Tibial artery (tissue), 4 donors: ENCODE results near the gene CUX1.

ENCODE experiments used
- DNase-seq, 2 donors: peaks; one replicate each; pipeline ENCODE4 v3.0.0-alpha.2; 2019
- H3K27ac ChIP-seq, 2 donors: fragments of 200-600 bp; sonication (generic) in 1 of 2; 1 replicate in 1 of 2; 2 replicates in 1 of 2; pipeline ENCODE4 v1.5.1; 2018 to 2019; ENCODE audit warnings: mild to moderate bottlenecking in 1 of 2
- H3K27me3 ChIP-seq, 2 donors: fragments of 200-600 bp; sonication (generic) in 1 of 2; one replicate each; pipeline versions ENCODE4 v1.5.1 to v1.6.0; 2016 to 2019
- H3K36me3 ChIP-seq, 3 donors: fragments of 200-600 bp; sonication (generic) in 2 of 3; one replicate each; pipeline ENCODE4 v1.5.1; 2016 to 2019; ENCODE audit warnings: mild to moderate bottlenecking in 2 of 3
- H3K4me1 ChIP-seq, 4 donors: fragments of 200-600 bp; sonication (generic) in 2 of 4; 1 replicate in 3 of 4; 2 replicates in 1 of 4; pipeline ENCODE4 v1.5.1; 2016 to 2019
- H3K4me3 ChIP-seq, 2 donors: fragments of 200-600 bp; sonication (generic) in 1 of 2; 1 replicate in 1 of 2; 2 replicates in 1 of 2; pipeline ENCODE4 v1.5.1; 2018 to 2019; ENCODE audit warnings: mild to moderate bottlenecking in 2 of 2
- H3K9me3 ChIP-seq, 3 donors: fragments of 200-600 bp; sonication (generic) in 1 of 3; one replicate each; pipeline ENCODE4 v1.5.1; 2016 to 2019
- intact Hi-C: fragments of 100-400 bp; cut with DNase I; formaldehyde crosslinking; loops from one replicate; pipeline ENCODE4 v1.15.0; 2023; ENCODE audit warnings: low total_unique reads
- TF ChIP-seq, protein P1 (sequence below), 2 experiments: fragments of 200-600 bp in 1 of 2; fragments of 450-650 bp in 1 of 2; IDR thresholded peaks; one replicate each; pipeline ENCODE4 v1.5.1; 2017 to 2019; ENCODE audit warnings: antibody characterized with exemption in 2 of 2, mild to moderate bottlenecking in 1 of 2, moderate library complexity in 1 of 2

Gene CUX1

DNA sequence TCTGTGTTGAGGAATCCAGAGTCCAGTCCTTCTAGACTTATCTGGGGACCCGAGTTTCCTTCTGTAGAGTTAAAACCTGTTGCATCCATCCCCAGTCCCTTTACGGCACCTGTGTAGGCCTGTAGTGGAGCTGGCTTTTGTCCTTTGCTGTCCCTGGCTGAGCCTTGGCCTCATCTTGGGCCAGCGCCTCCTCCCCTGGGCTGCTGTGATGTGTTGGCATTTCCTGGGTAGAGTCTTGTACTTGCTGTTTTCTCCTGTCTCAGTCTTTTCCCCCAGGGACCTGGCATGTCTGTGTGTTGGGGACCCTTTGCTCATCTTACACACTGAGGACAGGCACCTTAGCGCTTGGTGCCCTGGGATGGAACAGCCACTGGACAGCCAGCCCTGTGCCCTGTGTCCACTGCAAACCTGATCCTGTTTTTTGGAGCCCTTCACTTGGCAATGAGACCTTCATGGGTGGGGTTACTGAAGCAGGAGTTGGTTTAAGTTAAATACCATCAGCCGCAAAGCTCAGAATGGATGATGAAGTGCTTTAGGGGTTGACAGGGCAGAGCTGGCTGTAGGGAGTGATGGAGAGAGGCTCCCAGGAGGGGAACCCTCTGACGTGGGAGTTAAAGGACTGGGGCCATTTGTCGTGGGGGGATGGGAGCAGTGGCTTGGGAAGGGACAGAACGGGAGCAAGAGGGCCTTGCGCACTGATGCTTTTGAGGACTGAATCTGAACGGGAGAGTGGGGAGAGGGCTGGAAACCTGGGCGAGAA lies 50.9 kb downstream of the CUX1 start:
- H3K4me3 ChIP-seq, result no peak overlapping the region
- H3K36me3 ChIP-seq, result no peaks in the 10 kb centered on the region
- H3K9me3 ChIP-seq, result no peaks in the 10 kb centered on the region
- peaks cover 0 to 18% (median 8%) of the 10 kb centered on the region in 4 donors for H3K4me1 ChIP-seq
- H3K27ac ChIP-seq, result no peak overlapping the region
- no peaks in the 10 kb centered on the region for H3K27me3 ChIP-seq
- TF ChIP-seq, protein P1, sequence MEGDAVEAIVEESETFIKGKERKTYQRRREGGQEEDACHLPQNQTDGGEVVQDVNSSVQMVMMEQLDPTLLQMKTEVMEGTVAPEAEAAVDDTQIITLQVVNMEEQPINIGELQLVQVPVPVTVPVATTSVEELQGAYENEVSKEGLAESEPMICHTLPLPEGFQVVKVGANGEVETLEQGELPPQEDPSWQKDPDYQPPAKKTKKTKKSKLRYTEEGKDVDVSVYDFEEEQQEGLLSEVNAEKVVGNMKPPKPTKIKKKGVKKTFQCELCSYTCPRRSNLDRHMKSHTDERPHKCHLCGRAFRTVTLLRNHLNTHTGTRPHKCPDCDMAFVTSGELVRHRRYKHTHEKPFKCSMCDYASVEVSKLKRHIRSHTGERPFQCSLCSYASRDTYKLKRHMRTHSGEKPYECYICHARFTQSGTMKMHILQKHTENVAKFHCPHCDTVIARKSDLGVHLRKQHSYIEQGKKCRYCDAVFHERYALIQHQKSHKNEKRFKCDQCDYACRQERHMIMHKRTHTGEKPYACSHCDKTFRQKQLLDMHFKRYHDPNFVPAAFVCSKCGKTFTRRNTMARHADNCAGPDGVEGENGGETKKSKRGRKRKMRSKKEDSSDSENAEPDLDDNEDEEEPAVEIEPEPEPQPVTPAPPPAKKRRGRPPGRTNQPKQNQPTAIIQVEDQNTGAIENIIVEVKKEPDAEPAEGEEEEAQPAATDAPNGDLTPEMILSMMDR (IDR thresholded peaks at IDR 0.05), result no peak
- DNase-seq, result no peak
- intact Hi-C loops, result no loop called here

DNA sequence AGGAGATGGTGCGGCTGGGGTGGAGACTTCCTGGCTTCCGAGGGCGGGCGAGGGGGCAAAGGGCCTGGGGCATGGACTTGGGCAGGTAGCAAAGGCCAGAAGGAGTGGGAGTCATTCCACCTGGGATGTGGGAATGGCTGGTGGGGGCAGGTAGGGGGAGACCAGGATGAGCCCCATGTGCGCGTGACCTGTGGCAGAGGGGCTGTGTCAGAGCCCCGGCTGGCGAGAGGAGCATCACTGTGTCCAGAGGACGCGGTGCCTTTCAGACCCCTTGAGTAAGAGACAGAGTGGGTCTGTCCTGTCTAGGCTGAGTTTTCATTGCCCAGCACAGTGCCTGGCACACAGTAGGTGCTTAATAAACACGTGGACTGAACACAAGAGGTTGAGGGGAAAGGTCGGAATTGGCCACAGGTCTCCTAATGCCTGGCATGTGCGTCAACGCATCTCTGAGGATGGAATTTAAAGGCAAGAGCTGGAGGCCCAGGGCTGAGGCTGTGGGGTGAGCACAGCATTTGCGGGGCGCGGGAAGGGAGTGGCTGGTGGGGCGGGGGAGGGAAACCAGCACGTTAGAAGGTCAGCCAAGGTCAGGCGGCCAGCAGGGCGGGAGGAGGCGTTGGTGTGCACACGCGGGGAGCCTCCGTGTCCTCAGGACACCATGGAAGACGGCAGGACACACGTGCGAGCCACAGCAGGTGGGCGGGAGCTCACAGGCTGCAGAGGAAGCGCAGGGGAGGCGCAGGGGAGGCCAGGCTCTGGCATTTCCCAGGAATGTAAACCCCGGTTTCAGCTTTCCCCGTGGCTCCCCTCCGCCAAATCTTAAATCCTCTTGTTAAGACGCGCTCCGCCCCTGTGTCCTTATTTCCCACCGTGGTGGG lies 51.8 kb downstream of the CUX1 start:
- H3K9me3 ChIP-seq, result no peaks in the 10 kb centered on the region
- peaks cover 0 to 18% (median 8%) of the 10 kb centered on the region in 4 donors for H3K4me1 ChIP-seq
- H3K27me3 ChIP-seq, result no peaks in the 10 kb centered on the region
- H3K4me3 ChIP-seq, result no peak overlapping the region
- TF ChIP-seq, protein P1 (IDR thresholded peaks at IDR 0.05), result no peak
- H3K27ac ChIP-seq, result no peak overlapping the region
- intact Hi-C loops, result no loop called here
- no peaks in the 10 kb centered on the region for H3K36me3 ChIP-seq
- DNase-seq, result no peak

DNA sequence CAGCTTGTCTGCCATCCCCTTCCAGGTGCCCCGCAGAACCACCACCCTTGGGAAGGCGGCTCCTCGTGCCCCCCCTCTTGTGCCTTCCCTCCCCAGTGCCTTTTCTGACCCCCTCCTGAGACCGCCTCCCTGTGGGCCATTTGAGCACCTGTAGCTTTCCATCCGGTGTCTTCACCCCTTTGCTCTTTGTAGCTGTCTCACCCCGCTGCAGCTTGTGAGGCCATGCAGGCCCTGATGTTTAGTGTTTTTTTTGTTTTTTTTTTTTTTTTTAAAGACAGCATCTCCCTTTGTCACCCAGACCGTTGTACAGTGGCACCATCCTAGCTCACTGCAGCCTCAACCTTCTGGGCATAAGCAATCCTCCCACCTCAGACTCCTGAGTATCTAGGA lies 52.5 kb downstream of the CUX1 start:
- Histone ChIP-seq H3K36me3 (no peaks in the 10 kb centered on the region), H3K4me3 (no peak overlapping the region), H3K27me3 (no peaks in the 10 kb centered on the region), H3K4me1 (peaks cover 0 to 21% (median 9%) of the 10 kb centered on the region in 4 donors), H3K9me3 (no peaks in the 10 kb centered on the region), H3K27ac (no peak overlapping the region)
- no peak for DNase-seq
- intact Hi-C loops, result no loop called here
- TF ChIP-seq, protein P1 (IDR thresholded peaks at IDR 0.05), result no peak

DNA sequence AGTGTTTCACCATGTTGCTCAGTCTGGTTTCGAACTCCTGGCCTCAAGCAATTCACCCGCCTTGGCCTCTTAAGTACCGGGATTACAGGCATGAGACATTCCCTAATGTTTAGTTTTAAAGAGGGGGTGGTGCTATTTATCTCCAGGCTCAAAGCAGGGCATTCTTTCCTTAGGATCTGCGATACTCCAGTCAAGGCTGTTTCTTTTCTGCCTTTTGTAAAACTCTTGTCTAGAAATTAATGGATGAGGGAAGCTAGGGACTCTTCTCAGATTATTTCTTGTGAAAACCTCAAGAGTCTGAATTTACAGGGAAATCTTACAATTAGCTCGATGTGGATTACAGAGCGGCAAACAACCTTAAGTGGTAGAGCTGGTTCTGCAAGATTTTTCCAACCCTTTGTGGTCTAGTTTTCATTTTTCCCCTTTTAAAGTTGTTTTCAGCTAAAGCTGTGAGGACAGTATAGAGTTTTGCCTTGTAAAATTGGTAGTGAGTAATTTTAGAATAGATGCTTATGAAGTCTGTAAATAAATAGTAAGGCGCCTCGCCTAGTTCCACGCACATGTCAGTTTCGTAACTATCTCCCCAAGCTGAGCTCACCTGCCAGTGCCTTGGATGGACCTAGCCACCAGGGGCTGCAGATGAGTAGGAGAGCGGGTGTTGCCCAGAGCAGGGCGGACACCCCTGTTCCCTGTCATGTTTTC lies 53.1 kb downstream of the CUX1 start:
- H3K9me3 ChIP-seq, result no peaks in the 10 kb centered on the region
- TF ChIP-seq, protein P1 (IDR thresholded peaks at IDR 0.05), result no peak
- H3K27ac ChIP-seq, result no peak overlapping the region
- DNase-seq, result no peak
- no peaks in the 10 kb centered on the region for H3K36me3 ChIP-seq
- intact Hi-C loops, result no loop called here
- no peaks in the 10 kb centered on the region for H3K27me3 ChIP-seq
- peaks cover 0 to 27% (median 9%) of the 10 kb centered on the region in 4 donors for H3K4me1 ChIP-seq
- no peak overlapping the region for H3K4me3 ChIP-seq

DNA sequence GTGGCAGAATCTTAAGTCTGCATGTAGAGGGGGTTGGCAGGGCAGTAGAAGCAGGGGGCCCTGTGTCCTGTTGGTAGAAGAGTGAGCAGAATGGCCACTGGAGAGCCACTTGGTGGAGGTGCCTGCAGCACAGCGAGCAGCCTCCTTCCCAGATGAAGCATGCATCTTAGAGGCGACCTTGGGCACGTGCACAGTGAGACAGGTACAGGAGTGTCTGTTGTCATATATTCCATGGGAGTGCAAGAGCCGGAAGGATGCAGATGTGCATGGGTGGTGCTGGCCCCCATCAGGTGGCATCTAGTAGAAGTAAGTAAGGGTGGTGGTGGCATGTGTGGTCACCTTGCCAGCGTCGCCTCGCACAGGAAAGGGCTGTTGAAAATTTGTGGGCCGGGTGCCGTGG lies 53.9 kb downstream of the CUX1 start:
- Histone ChIP-seq H3K4me1 (peaks cover 0 to 30% (median 9%) of the 10 kb centered on the region in 4 donors), H3K27ac (no peak overlapping the region)
- intact Hi-C loops, result no loop called here

More for the DNA sequence above, 53.9 kb downstream of the CUX1 start:
- Histone ChIP-seq H3K4me3 (no peak overlapping the region), H3K36me3 (no peaks in the 10 kb centered on the region), H3K27me3 (no peaks in the 10 kb centered on the region), H3K9me3 (no peaks in the 10 kb centered on the region)
- no peak for DNase-seq
- TF ChIP-seq, protein P1 (IDR thresholded peaks at IDR 0.05), result no peak
